ENCODE measurements around the gene PCDH10.
"Not testable (repeated sequence)": the region's sequence is repeated elsewhere in the genome, so short reads cannot be mapped to it uniquely, and the experiment has no call there.

Gene PCDH10

DNA sequence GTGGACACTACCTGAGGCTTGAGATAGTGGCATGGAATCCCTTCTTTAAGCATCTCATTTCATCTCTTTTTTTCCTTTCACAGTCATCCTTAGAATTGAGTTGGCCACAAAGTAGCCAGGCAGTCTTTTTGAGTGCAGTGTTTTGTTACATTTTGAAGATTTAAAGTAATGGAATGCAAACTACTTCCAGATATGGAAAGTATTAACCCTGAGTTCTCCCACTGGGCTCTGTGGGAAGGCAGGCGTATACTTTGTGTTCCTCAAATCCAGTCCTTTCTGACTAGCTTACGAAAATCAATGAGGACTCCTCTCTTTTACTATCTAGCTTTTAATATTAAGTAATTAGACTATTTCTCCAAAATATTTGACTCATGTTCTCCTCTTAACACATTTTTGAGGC, 29.9 kb downstream of the PCDH10 start:
- FAIRE-seq: no peak
- TF ChIP-seq TAF1 (IDR thresholded peaks at IDR 0.05; ENCODE audit: borderline replicate concordance, low read depth, low read length): no peak
- TF ChIP-seq POLR2AphosphoS5 (IDR thresholded peaks at IDR 0.05; ENCODE audit: low read depth, low read length): no peak
- TF ChIP-seq POLR2A (IDR thresholded peaks at IDR 0.05; ENCODE audit: low read depth, low read length): no peak
- DNase-seq (ENCODE audit: insufficient read length): no peak

DNA sequence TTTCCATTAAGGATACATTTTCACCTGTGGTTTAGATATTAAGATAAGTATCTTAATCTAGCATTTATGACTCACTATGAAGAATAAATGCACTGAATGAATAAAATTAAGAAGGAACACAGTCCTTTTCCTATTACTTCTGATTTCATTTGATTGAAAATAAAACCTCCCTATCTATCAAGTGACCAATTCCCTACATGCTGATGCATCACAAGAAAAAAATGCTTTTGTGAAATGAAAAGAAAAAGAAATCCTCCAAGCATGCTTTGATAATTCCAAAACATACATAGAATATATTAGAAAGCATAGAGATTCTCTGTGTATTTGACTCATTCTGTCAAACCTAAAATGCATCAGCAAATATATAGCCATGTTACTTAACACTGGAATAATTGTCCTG, 37.1 kb downstream of the PCDH10 start:
- FAIRE-seq (no peak), DNase-seq (ENCODE audit: insufficient read length) (no peak)
- TF ChIP-seq POLR2A (IDR thresholded peaks at IDR 0.05; ENCODE audit: low read depth, low read length): no peak
- no peak for TF ChIP-seq TAF1 (IDR thresholded peaks at IDR 0.05; ENCODE audit: borderline replicate concordance, low read depth, low read length)
- no peak for TF ChIP-seq POLR2AphosphoS5 (IDR thresholded peaks at IDR 0.05; ENCODE audit: low read depth, low read length)

DNA sequence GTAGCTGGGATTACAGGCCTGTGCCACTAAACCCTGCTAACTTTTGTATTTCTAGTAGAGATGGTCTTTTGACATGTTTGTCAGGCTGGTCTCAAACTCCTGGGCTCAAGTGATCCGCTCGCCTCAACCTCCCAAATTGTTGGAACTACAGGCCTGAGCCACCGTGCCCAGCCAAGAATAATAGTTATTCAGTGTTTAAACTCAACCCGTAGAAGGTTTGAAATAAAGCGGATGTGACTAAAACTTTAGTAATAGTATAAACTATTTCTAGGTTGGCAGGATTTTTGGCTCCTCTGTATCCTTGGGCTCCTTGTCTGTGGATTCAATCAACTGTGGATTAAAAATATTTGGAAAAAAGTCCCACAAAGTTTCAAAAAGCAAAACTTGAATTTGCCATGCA, 37.8 kb downstream of the PCDH10 start:
- FAIRE-seq (no peak), DNase-seq (ENCODE audit: insufficient read length) (no peak)
- TF ChIP-seq POLR2A (IDR thresholded peaks at IDR 0.05; ENCODE audit: low read depth, low read length): no peak
- no peak for TF ChIP-seq TAF1 (IDR thresholded peaks at IDR 0.05; ENCODE audit: borderline replicate concordance, low read depth, low read length)
- no peak for TF ChIP-seq POLR2AphosphoS5 (IDR thresholded peaks at IDR 0.05; ENCODE audit: low read depth, low read length)

DNA sequence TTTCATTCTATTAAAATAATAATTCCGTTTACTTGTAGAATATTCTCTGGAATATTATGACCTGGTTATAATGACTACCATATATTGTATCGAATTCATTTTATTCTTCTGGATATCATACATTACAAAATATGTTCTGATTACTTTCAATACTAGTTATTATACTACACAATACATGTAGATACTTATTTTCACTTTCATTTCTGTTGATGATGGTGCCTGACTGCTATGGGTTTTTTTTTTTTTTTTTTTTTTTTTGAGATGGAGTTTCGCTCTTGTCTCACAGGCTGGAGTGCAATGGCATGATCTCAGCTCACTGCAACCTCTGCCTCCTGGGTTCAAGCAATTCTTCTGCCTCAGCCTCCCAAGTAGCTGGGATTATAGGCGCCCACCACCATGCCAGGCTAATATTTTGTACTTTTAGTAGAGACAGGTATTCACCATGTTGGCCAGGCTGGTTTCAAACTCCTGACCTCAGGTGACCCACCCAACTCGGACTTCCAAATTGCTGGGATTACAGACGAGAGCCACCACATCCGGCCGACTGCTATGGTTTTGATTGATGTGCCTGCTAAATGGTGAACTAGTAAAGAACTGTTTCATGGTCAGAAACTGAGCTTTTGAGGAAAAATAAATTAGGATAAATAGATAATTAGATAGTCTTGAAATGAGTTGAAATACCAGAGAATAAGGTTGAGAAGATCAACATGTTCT, 39.5 kb downstream of the PCDH10 start:
- TF ChIP-seq POLR2A (IDR thresholded peaks at IDR 0.05; ENCODE audit: low read depth, low read length): no peak
- no peak for TF ChIP-seq POLR2AphosphoS5 (IDR thresholded peaks at IDR 0.05; ENCODE audit: low read depth, low read length)
- TF ChIP-seq TAF1 (IDR thresholded peaks at IDR 0.05; ENCODE audit: borderline replicate concordance, low read depth, low read length): no peak
- no peak for DNase-seq (ENCODE audit: insufficient read length)
- no peak for FAIRE-seq

DNA sequence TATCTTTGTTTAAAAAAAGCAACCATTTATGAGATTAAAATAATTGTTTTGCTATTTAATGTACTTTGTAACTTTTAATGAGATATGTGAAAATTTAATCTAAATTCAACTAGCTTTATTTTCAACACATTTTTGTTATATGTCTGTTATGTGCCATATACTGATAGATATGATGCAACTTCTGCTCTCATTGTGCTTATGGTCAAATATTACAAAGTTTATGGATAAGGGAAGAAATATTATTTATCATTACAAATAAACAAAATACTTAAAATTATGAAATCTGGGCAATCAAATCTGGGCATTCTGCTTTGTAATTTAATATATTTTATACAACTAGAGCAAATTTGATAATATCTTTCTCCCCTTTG, 40.0 kb downstream of the PCDH10 start:
- FAIRE-seq (no peak), DNase-seq (ENCODE audit: insufficient read length) (no peak)
- TF ChIP-seq POLR2A (IDR thresholded peaks at IDR 0.05; ENCODE audit: low read depth, low read length) (no peak), POLR2AphosphoS5 (IDR thresholded peaks at IDR 0.05; ENCODE audit: low read depth, low read length) (no peak), TAF1 (IDR thresholded peaks at IDR 0.05; ENCODE audit: borderline replicate concordance, low read depth, low read length) (no peak)

DNA sequence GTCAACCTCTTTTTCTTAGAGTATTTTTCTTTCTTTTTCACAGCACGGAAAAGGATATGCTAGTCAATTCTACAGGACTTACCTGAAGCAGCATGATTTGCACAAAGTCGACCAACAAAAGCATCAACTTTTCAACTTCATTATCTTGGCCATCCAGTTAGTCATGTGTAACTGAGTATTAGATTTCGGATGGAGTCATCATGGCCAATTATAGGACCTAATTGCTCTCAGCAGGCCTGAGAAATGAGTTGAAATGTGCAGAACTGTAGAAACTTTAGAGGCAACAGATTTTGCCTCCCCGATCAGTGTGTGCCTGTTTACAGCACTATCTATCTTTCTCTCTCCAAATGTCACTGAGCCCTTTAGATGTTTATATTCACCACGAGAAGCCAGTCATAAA, 41.0 kb downstream of the PCDH10 start:
- FAIRE-seq: no peak
- TF ChIP-seq TAF1 (IDR thresholded peaks at IDR 0.05; ENCODE audit: borderline replicate concordance, low read depth, low read length) (no peak), POLR2AphosphoS5 (IDR thresholded peaks at IDR 0.05; ENCODE audit: low read depth, low read length) (no peak), POLR2A (IDR thresholded peaks at IDR 0.05; ENCODE audit: low read depth, low read length) (no peak)
- no peak for DNase-seq (ENCODE audit: insufficient read length)

DNA sequence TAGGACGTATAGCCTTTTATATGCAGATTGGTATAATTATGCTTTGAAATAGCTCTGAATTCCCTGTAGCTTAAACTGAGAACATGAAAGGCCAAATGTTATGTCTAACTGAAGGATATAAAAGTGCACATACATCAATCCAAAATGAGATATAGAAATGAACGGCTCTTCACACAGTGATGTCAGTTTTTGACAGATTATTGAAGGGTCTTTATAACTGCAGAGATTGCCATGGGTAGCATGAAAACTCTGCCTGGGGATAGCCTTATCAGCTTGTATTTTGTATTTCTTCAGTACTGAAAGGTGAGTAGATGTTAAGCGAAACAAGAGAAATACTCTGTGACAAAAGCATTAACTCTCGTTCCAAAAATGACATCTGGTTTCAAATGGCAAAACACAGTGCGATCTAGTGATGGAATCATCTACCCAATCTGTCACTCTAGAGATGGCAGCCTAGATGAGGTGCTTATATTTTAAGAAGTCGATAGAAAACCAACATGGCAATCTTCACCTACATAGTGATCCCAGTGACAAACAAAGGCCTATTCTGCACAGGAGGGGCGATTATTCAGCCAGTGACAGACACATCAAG, 59.7 kb downstream of the PCDH10 start:
- no peak for DNase-seq (ENCODE audit: insufficient read length)
- no peak for FAIRE-seq

DNA sequence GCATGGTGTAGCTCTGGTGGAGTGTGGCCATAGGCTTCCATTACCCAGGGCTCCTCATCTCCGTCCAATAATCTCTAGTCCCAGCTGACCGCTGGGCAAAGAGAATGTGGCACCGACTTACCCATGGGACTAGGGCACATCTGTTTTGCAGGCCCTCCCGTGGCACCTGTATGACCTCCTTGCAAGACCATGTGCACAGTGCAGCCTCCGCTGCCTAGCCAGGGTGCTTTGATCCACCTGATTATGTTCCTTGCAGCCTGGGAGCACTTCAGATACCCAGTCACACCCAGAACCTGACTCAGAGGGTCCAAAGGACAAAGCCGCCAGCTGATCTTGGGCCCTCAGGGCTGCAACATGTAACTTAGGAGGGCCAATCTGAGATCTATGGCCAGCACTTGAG, 84.8 kb downstream of the PCDH10 start:
- FAIRE-seq (no peak), DNase-seq (ENCODE audit: insufficient read length) (no peak)
- TF ChIP-seq POLR2A (IDR thresholded peaks at IDR 0.05; ENCODE audit: low read depth, low read length) (no peak), POLR2AphosphoS5 (IDR thresholded peaks at IDR 0.05; ENCODE audit: low read depth, low read length) (no peak), TAF1 (IDR thresholded peaks at IDR 0.05; ENCODE audit: borderline replicate concordance, low read depth, low read length) (no peak)

More for the DNA sequence above, 59.7 kb downstream of the PCDH10 start:
- TF ChIP-seq POLR2AphosphoS5 (IDR thresholded peaks at IDR 0.05; ENCODE audit: low read depth, low read length) (no peak), TAF1 (IDR thresholded peaks at IDR 0.05; ENCODE audit: borderline replicate concordance, low read depth, low read length) (no peak), POLR2A (IDR thresholded peaks at IDR 0.05; ENCODE audit: low read depth, low read length) (no peak)

DNA sequence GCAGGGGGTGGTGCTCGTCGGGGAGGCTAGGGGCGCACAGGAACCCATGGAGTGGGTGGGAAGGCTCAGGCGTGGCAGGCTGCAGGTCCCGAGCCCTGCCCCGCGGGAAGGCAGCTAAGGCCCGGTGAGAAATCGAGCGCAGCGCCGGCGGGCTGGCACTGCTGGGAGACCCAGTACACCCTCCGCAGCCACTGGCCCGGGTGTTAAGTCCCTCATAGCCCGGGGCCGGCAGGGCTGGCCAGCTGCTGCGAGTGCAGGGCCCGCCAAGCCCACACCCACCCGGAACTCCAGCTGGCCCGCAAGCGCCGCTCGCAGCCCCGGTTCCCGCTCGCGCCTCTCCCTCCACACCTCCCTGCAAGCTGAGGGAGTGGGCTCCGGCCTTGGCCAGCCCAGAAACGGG, 91.4 kb downstream of the PCDH10 start:
- FAIRE-seq: not testable (repeated sequence)

More for the DNA sequence above, 91.4 kb downstream of the PCDH10 start:
- DNase-seq (ENCODE audit: insufficient read length): not testable (repeated sequence)
